ENCODE measurements around the gene SF3B5.

Gene SF3B5

DNA sequence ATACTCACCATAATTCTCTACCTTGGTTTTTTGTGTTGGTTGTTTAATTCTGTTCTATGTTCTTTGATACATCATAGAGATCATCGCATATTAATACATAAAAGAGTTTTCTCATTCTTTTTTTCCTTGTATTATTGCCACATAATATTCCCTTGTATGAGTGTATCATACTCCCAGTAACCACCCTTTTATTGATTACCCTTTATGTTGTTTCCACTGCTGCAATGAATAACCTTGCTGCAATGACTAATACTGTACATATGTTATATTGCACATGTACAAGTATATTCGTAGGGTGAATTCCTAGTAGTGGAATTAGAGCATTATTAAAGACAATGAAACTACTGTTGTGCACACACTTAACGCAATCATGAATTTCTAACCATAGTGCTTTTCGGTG, 9.1 kb upstream of the SF3B5 start:
- WGBS (ENCODE audit: extremely low coverage, insufficient coverage, low lambda C conversion rate): no CpG with 5 or more reads among the region's 4 CpGs

DNA sequence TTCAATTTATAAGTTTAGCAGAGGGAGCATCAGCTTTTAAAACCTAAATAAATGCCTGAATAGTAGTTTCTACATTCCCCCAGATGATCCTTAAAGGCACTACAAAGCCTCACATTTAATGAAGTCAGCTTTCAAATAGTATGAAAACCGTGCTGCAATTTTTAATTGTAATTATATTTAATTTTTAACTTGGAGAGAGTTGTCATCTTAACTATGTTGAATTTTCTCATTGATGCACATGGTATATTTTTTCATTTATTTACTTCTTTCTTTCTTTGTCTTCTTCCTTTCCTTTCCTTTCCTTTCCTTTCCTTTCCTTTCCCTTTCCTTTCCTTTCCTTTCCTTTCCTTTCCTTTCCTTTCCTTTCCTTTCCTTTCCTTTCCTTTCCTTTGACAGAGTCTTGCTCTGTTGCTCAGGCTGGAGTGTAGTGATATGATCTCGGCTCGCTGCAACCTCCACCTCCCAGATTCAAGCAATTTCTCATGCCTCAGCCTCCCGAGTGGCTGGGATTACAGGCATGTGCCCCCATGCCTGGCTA, 7.7 kb upstream of the SF3B5 start:
- no peaks in the 10 kb centered on the region for H3K4me1 ChIP-seq (ENCODE audit: control insufficient read depth, low read depth, low read length)
- H3K4me2 ChIP-seq (ENCODE audit: low read length): no peak overlapping the region
- H3K18ac ChIP-seq (ENCODE audit: low read length): no peak overlapping the region
- no peaks in the 10 kb centered on the region for H3K79me2 ChIP-seq (ENCODE audit: control insufficient read depth, insufficient read depth, low read length)
- no peak overlapping the region for H3K4me3 ChIP-seq (ENCODE audit: low read length)
- no peak overlapping the region for H2BK120ac ChIP-seq (ENCODE audit: low read depth, low read length)
- H3K27me3 ChIP-seq (ENCODE audit: insufficient read depth, low read length, poor library complexity): no peaks in the 10 kb centered on the region
- H3K79me1 ChIP-seq (ENCODE audit: low read length): no peaks in the 10 kb centered on the region
- DNase-seq: no peak
- no CpG with 5 or more reads among the region's 4 CpGs for WGBS (ENCODE audit: extremely low coverage, insufficient coverage, low lambda C conversion rate)
- H2BK5ac ChIP-seq (ENCODE audit: low read length): no peak overlapping the region
- no peak overlapping the region for H4K8ac ChIP-seq (ENCODE audit: low read depth, low read length)
- no peak overlapping the region for H3K4ac ChIP-seq (ENCODE audit: low read depth, low read length)
- no peak overlapping the region for H3K9ac ChIP-seq (ENCODE audit: low read length)
- H3K27ac ChIP-seq (ENCODE audit: low read depth, low read length): no peak overlapping the region
- no peak overlapping the region for H4K5ac ChIP-seq (ENCODE audit: low read length)
- H2BK15ac ChIP-seq (replicated peaks; ENCODE audit: low read depth): no peak overlapping the region
- no peak overlapping the region for H2AK5ac ChIP-seq (ENCODE audit: low read length)
- no peak overlapping the region for H3K56ac ChIP-seq (ENCODE audit: low read length)
- H3K23ac ChIP-seq (ENCODE audit: low read length): no peak overlapping the region
- H3K36me3 ChIP-seq (ENCODE audit: control insufficient read depth, insufficient read depth, low read length): no peaks in the 10 kb centered on the region

More for the DNA sequence above, 9.1 kb upstream of the SF3B5 start:
- no peaks in the 10 kb centered on the region for H3K27me3 ChIP-seq (ENCODE audit: insufficient read depth, low read length, poor library complexity)
- H3K4me3 ChIP-seq (ENCODE audit: low read length): no peak overlapping the region
- H4K8ac ChIP-seq (ENCODE audit: low read depth, low read length): no peak overlapping the region
- no peak overlapping the region for H2AK5ac ChIP-seq (ENCODE audit: low read length)
- H2BK5ac ChIP-seq (ENCODE audit: low read length): no peak overlapping the region
- H3K9ac ChIP-seq (ENCODE audit: low read length): no peak overlapping the region
- no peak overlapping the region for H3K56ac ChIP-seq (ENCODE audit: low read length)
- no peak overlapping the region for H3K4ac ChIP-seq (ENCODE audit: low read depth, low read length)
- no peaks in the 10 kb centered on the region for H3K4me1 ChIP-seq (ENCODE audit: control insufficient read depth, low read depth, low read length)
- no peak overlapping the region for H2BK120ac ChIP-seq (ENCODE audit: low read depth, low read length)
- H3K23ac ChIP-seq (ENCODE audit: low read length): no peak overlapping the region
- H3K4me2 ChIP-seq (ENCODE audit: low read length): no peak overlapping the region
- H3K27ac ChIP-seq (ENCODE audit: low read depth, low read length): no peak overlapping the region
- no peak overlapping the region for H4K5ac ChIP-seq (ENCODE audit: low read length)
- no peak for DNase-seq
- H3K36me3 ChIP-seq (ENCODE audit: control insufficient read depth, insufficient read depth, low read length): no peaks in the 10 kb centered on the region
- H3K79me2 ChIP-seq (ENCODE audit: control insufficient read depth, insufficient read depth, low read length): no peaks in the 10 kb centered on the region
- H3K18ac ChIP-seq (ENCODE audit: low read length): no peak overlapping the region
- H3K79me1 ChIP-seq (ENCODE audit: low read length): no peaks in the 10 kb centered on the region
- H2BK15ac ChIP-seq (replicated peaks; ENCODE audit: low read depth): no peak overlapping the region

GRCh38 chr6:144098993-144099392, 3.6 kb upstream of the SF3B5 start:
- no peak overlapping the region for H3K9ac ChIP-seq (ENCODE audit: low read length)
- H4K5ac ChIP-seq (ENCODE audit: low read length): no peak overlapping the region
- no peak overlapping the region for H2BK5ac ChIP-seq (ENCODE audit: low read length)
- no CpG with 5 or more reads among the region's 3 CpGs for WGBS (ENCODE audit: extremely low coverage, insufficient coverage, low lambda C conversion rate)
- no peak overlapping the region for H3K4me3 ChIP-seq (ENCODE audit: low read length)
- no peak overlapping the region for H3K18ac ChIP-seq (ENCODE audit: low read length)
- H3K27me3 ChIP-seq (ENCODE audit: insufficient read depth, low read length, poor library complexity): no peaks in the 10 kb centered on the region
- no peak overlapping the region for H3K4ac ChIP-seq (ENCODE audit: low read depth, low read length)
- H4K8ac ChIP-seq (ENCODE audit: low read depth, low read length): no peak overlapping the region
- no peak overlapping the region for H3K23ac ChIP-seq (ENCODE audit: low read length)
- no peak overlapping the region for H3K27ac ChIP-seq (ENCODE audit: low read depth, low read length)
- no peak overlapping the region for H2BK120ac ChIP-seq (ENCODE audit: low read depth, low read length)
- H3K36me3 ChIP-seq (ENCODE audit: control insufficient read depth, insufficient read depth, low read length): no peaks in the 10 kb centered on the region
- H3K56ac ChIP-seq (ENCODE audit: low read length): no peak overlapping the region
- peaks cover 2% of the 10 kb centered on the region for H3K4me1 ChIP-seq (ENCODE audit: control insufficient read depth, low read depth, low read length)
- no peak overlapping the region for H2AK5ac ChIP-seq (ENCODE audit: low read length)
- no peak for DNase-seq
- no peak overlapping the region for H3K4me2 ChIP-seq (ENCODE audit: low read length)
- peaks cover 9% of the 10 kb centered on the region for H3K79me1 ChIP-seq (ENCODE audit: low read length)
- no peak overlapping the region for H2BK15ac ChIP-seq (replicated peaks; ENCODE audit: low read depth)
- H3K79me2 ChIP-seq (ENCODE audit: control insufficient read depth, insufficient read depth, low read length): peaks cover 13% of the 10 kb centered on the region

- no peak for DNase-seq
Measured at GRCh38 chr6:144094731-144095133, 641 bp downstream of the SF3B5 start.

GRCh38 chr6:144093658-144094057, 1.7 kb downstream of the SF3B5 start:
- no peak overlapping the region for H4K8ac ChIP-seq (ENCODE audit: low read depth, low read length)
- peaks cover 18% of the 10 kb centered on the region for H3K79me2 ChIP-seq (ENCODE audit: control insufficient read depth, insufficient read depth, low read length)
- H2BK5ac ChIP-seq (ENCODE audit: low read length): no peak overlapping the region
- H3K23ac ChIP-seq (ENCODE audit: low read length): no peak overlapping the region
- H2BK120ac ChIP-seq (ENCODE audit: low read depth, low read length): no peak overlapping the region
- no peak overlapping the region for H3K27ac ChIP-seq (ENCODE audit: low read depth, low read length)
- H3K36me3 ChIP-seq (ENCODE audit: control insufficient read depth, insufficient read depth, low read length): no peaks in the 10 kb centered on the region
- no peak overlapping the region for H3K4me3 ChIP-seq (ENCODE audit: low read length)
- DNase-seq: no peak
- H3K9ac ChIP-seq (ENCODE audit: low read length): no peak overlapping the region
- no peak overlapping the region for H3K4ac ChIP-seq (ENCODE audit: low read depth, low read length)
- no peak overlapping the region for H4K5ac ChIP-seq (ENCODE audit: low read length)
- H3K56ac ChIP-seq (ENCODE audit: low read length): no peak overlapping the region
- H2AK5ac ChIP-seq (ENCODE audit: low read length): no peak overlapping the region
- H3K4me1 ChIP-seq (ENCODE audit: control insufficient read depth, low read depth, low read length): peaks cover 3% of the 10 kb centered on the region
- H3K4me2 ChIP-seq (ENCODE audit: low read length): no peak overlapping the region
- H2BK15ac ChIP-seq (replicated peaks; ENCODE audit: low read depth): no peak overlapping the region
- no peaks in the 10 kb centered on the region for H3K27me3 ChIP-seq (ENCODE audit: insufficient read depth, low read length, poor library complexity)
- no CpG with 5 or more reads among the region's 7 CpGs for WGBS (ENCODE audit: extremely low coverage, insufficient coverage, low lambda C conversion rate)
- peaks cover 14% of the 10 kb centered on the region for H3K79me1 ChIP-seq (ENCODE audit: low read length)
- no peak overlapping the region for H3K18ac ChIP-seq (ENCODE audit: low read length)

More at GRCh38 chr6:144094731-144095133, 641 bp downstream of the SF3B5 start:
- H3K56ac ChIP-seq (ENCODE audit: low read length): peak overlapping the region; percentile 100
- peaks cover 3% of the 10 kb centered on the region for H3K4me1 ChIP-seq (ENCODE audit: control insufficient read depth, low read depth, low read length)
- H3K23ac ChIP-seq (ENCODE audit: low read length): no peak overlapping the region
- H3K4me3 ChIP-seq (ENCODE audit: low read length): peak overlapping the region; percentile 95
- no peak overlapping the region for H3K4ac ChIP-seq (ENCODE audit: low read depth, low read length)
- H3K9ac ChIP-seq (ENCODE audit: low read length): peak overlapping the region; percentile 95
- H3K27ac ChIP-seq (ENCODE audit: low read depth, low read length): no peak overlapping the region
- H2BK5ac ChIP-seq (ENCODE audit: low read length): no peak overlapping the region
- H2BK120ac ChIP-seq (ENCODE audit: low read depth, low read length): no peak overlapping the region
- no CpG with 5 or more reads among the region's 19 CpGs for WGBS (ENCODE audit: extremely low coverage, insufficient coverage, low lambda C conversion rate)
- H2BK15ac ChIP-seq (replicated peaks; ENCODE audit: low read depth): no peak overlapping the region
- H3K4me2 ChIP-seq (ENCODE audit: low read length): peak overlapping the region; percentile 27
- H3K36me3 ChIP-seq (ENCODE audit: control insufficient read depth, insufficient read depth, low read length): no peaks in the 10 kb centered on the region
- no peak overlapping the region for H4K8ac ChIP-seq (ENCODE audit: low read depth, low read length)
- peaks cover 18% of the 10 kb centered on the region for H3K79me2 ChIP-seq (ENCODE audit: control insufficient read depth, insufficient read depth, low read length)
- no peak overlapping the region for H3K18ac ChIP-seq (ENCODE audit: low read length)
- H3K27me3 ChIP-seq (ENCODE audit: insufficient read depth, low read length, poor library complexity): no peaks in the 10 kb centered on the region
- no peak overlapping the region for H2AK5ac ChIP-seq (ENCODE audit: low read length)
- peaks cover 14% of the 10 kb centered on the region for H3K79me1 ChIP-seq (ENCODE audit: low read length)
- H4K5ac ChIP-seq (ENCODE audit: low read length): no peak overlapping the region

GRCh38 chr6:144093236-144093635, 2.1 kb downstream of the SF3B5 start:
- Histone ChIP-seq H3K56ac (ENCODE audit: low read length) (no peak overlapping the region), H3K9ac (ENCODE audit: low read length) (no peak overlapping the region), H4K8ac (ENCODE audit: low read depth, low read length) (no peak overlapping the region), H3K4me1 (ENCODE audit: control insufficient read depth, low read depth, low read length) (peaks cover 3% of the 10 kb centered on the region), H3K4ac (ENCODE audit: low read depth, low read length) (no peak overlapping the region), H2AK5ac (ENCODE audit: low read length) (no peak overlapping the region), H3K36me3 (ENCODE audit: control insufficient read depth, insufficient read depth, low read length) (no peaks in the 10 kb centered on the region), H3K23ac (ENCODE audit: low read length) (no peak overlapping the region), H3K4me2 (ENCODE audit: low read length) (no peak overlapping the region), H3K18ac (ENCODE audit: low read length) (no peak overlapping the region), H3K27me3 (ENCODE audit: insufficient read depth, low read length, poor library complexity) (no peaks in the 10 kb centered on the region), H4K5ac (ENCODE audit: low read length) (no peak overlapping the region), H2BK5ac (ENCODE audit: low read length) (no peak overlapping the region), H3K4me3 (ENCODE audit: low read length) (no peak overlapping the region), H2BK120ac (ENCODE audit: low read depth, low read length) (no peak overlapping the region), H3K79me1 (ENCODE audit: low read length) (peaks cover 14% of the 10 kb centered on the region), H3K79me2 (ENCODE audit: control insufficient read depth, insufficient read depth, low read length) (peaks cover 18% of the 10 kb centered on the region), H2BK15ac (replicated peaks; ENCODE audit: low read depth) (no peak overlapping the region), H3K27ac (ENCODE audit: low read depth, low read length) (no peak overlapping the region)
- WGBS (ENCODE audit: extremely low coverage, insufficient coverage, low lambda C conversion rate): no CpG with 5 or more reads among the region's 2 CpGs
- DNase-seq: no peak
